NCI-H2196 (cell line): ENCODE measurements around the gene ACOT11.
"Not testable (repeated sequence)": the region's sequence is repeated elsewhere in the genome, so short reads cannot be mapped to it uniquely, and the experiment has no call there.

Experiments used
- DNase-seq: peaks from one replicate; lab custom pipeline; 2025; ENCODE audit not compliant: unreplicated experiment; lab: John Stamatoyannopoulos, UW

The ACOT11 gene

GRCh38 chr1:54536656-54537055 is 11.4 kb upstream of the ACOT11 start:
- DNase-seq: not testable (repeated sequence)

- no peak for DNase-seq
Measured at GRCh38 chr1:54537611-54538010, 10.4 kb upstream of the ACOT11 start.

- no peak for DNase-seq
Measured at GRCh38 chr1:54538538-54538937, 9.5 kb upstream of the ACOT11 start.

GRCh38 chr1:54540582-54541295 is 7.3 kb upstream of the ACOT11 start:
- DNase-seq: no peak

GRCh38 chr1:54542120-54542961 is 5.7 kb upstream of the ACOT11 start:
- DNase-seq: peak; percentile 90

- no peak for DNase-seq
Measured at GRCh38 chr1:54542962-54543539, 5.0 kb upstream of the ACOT11 start.

GRCh38 chr1:54543729-54544496 is 4.1 kb upstream of the ACOT11 start:
- no peak for DNase-seq

GRCh38 chr1:54545916-54546635 is 2.0 kb upstream of the ACOT11 start:
- no peak for DNase-seq

- DNase-seq: no peak
Measured at GRCh38 chr1:54546651-54547401, 1.2 kb upstream of the ACOT11 start.

GRCh38 chr1:54548389-54549044 is 489 bp downstream of the ACOT11 start:
- DNase-seq: no peak

- DNase-seq: no peak
Measured at GRCh38 chr1:54549181-54549924, 1.3 kb downstream of the ACOT11 start.

GRCh38 chr1:54551891-54552290 is 3.9 kb downstream of the ACOT11 start:
- no peak for DNase-seq

GRCh38 chr1:54553602-54554313 is 5.7 kb downstream of the ACOT11 start:
- no peak for DNase-seq

- DNase-seq: no peak
Measured at GRCh38 chr1:54556110-54556509, 8.1 kb downstream of the ACOT11 start.

GRCh38 chr1:54557671-54558355 is 9.8 kb downstream of the ACOT11 start:
- no peak for DNase-seq

GRCh38 chr1:54558434-54559030 is 10.5 kb downstream of the ACOT11 start:
- DNase-seq: no peak

GRCh38 chr1:54559111-54559548 is 11.1 kb downstream of the ACOT11 start:
- DNase-seq: no peak
